A673 (cell line): ENCODE measurements around the gene FBN3.

ENCODE experiments used
- EZH2 ChIP-seq: fragments of 200-600 bp; sonication (generic); IDR thresholded peaks from 2 replicates; pipeline ENCODE4 v1.6.1; 2017; ENCODE audit warnings: borderline replicate concordance, low read depth, mild to moderate bottlenecking, mixed read lengths, antibody characterized with exemption, low read length; ENCODE audit not compliant: poor library complexity, severe bottlenecking
- TF ChIP-seq, protein P1 (sequence below): fragments of 300-800, 200-600 bp; sonication (generic); conservative IDR thresholded peaks from 2 replicates; pipeline ENCODE4 v1.5.1; 2017; ENCODE audit warnings: low read depth, mild to moderate bottlenecking, antibody characterized with exemption, low read length, moderate library complexity, mixed read lengths

DNA sequence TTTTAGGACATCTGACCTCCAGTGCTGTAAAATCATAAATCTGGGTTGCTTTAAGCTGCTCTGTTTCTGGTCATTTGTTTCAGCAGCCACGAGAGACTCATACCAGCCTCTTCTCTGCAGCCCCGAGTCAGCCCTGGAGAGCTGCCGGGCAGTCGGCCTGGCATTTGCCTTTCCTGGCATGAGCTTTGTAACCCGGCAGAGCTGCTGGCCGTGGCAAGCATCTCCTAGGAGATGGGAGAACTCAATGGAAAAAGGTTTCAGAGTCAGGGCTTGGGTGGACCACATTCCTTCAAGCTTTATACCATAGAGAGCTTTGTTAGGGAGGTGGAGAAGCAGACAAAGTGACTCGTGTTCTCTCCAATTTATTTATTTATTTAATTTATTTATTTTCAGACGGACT, 118.4 kb downstream of the FBN3 start:
- TF ChIP-seq, protein P1, sequence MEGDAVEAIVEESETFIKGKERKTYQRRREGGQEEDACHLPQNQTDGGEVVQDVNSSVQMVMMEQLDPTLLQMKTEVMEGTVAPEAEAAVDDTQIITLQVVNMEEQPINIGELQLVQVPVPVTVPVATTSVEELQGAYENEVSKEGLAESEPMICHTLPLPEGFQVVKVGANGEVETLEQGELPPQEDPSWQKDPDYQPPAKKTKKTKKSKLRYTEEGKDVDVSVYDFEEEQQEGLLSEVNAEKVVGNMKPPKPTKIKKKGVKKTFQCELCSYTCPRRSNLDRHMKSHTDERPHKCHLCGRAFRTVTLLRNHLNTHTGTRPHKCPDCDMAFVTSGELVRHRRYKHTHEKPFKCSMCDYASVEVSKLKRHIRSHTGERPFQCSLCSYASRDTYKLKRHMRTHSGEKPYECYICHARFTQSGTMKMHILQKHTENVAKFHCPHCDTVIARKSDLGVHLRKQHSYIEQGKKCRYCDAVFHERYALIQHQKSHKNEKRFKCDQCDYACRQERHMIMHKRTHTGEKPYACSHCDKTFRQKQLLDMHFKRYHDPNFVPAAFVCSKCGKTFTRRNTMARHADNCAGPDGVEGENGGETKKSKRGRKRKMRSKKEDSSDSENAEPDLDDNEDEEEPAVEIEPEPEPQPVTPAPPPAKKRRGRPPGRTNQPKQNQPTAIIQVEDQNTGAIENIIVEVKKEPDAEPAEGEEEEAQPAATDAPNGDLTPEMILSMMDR: no peak
- TF ChIP-seq EZH2: no peak
